BJ (cell line): ENCODE measurements around the gene STEAP2. TPM values are rescaled to one million over a fixed set of nuclear protein-coding genes. Genes with fewer than 3 reads are reported as not detected.

Experiments used
- CTCF ChIA-PET: fragments of 350-600 bp; formaldehyde crosslinking; extraction: SDS; loops from one replicate; lab custom pipeline; 2021; ENCODE audit warnings: antibody characterized with exemption, inconsistent platforms; lab: Yijun Ruan, JAX
- POLR2A ChIA-PET: fragments of 300-600 bp; sonication (Branson Sonifier 250); formaldehyde crosslinking; extraction: SDS; loops from one replicate; lab custom pipeline; 2021; ENCODE audit warnings: antibody characterized with exemption; lab: Charles Lee
- DNase-seq: peaks from one replicate; pipeline ENCODE4 v3.0.0-alpha.2; 2011; ENCODE audit warnings: low read depth
- H3K27me3 ChIP-seq: 2 replicates; pipeline ENCODE4 v1.6.0; 2011; ENCODE audit warnings: low read length; ENCODE audit not compliant: control insufficient read depth, insufficient read depth
- H3K36me3 ChIP-seq: 2 replicates; pipeline ENCODE4 v1.5.1; 2011; ENCODE audit warnings: low read length; ENCODE audit not compliant: control insufficient read depth, insufficient read depth
- H3K4me3 ChIP-seq: 2 replicates; pipeline ENCODE4 v1.5.1; 2011; ENCODE audit warnings: low read depth, mild to moderate bottlenecking, control low read depth, low read length
- CTCF ChIP-seq: IDR thresholded peaks from 2 replicates; pipeline ENCODE4 v1.5.1; 2011; ENCODE audit warnings: low read depth, mild to moderate bottlenecking, control low read depth, inconsistent platforms, low read length, moderate library complexity; ENCODE audit not compliant: insufficient read depth
- polyA plus RNA-seq: library from polyadenylated mRNA; depleted of rRNA; stranded (reverse); fragments of >200 nt; gene quantifications from 2 replicates; pipeline ENCODE4 v1.2.3, GENCODE V29; 2011

STEAP2 gene
- polyA plus RNA-seq, 1 experiment = 2.1 TPM

- CTCF ChIA-PET = interaction anchor here (1.2 to 1.5 kb wide), 2 partner anchors 11 to 14 kb away, joined by 3 to 4 read pairs; no protein-coding TSS in a partner anchor
- no peak for TF ChIP-seq CTCF
- Histone ChIP-seq H3K27me3 (no peaks in the 10 kb centered on the region), H3K4me3 (no peak overlapping the region), H3K36me3 (no peaks in the 10 kb centered on the region)
- DNase-seq = no peak
- POLR2A ChIA-PET = no interaction called here
These were observed 3.6 kb upstream of the STEAP2 start for GRCh38 chr7:90207956-90208355.

GRCh38 chr7:90209776-90210175 lies 1.8 kb upstream of the STEAP2 start:
- ChIA-PET CTCF (no interaction called here), POLR2A (no interaction called here)
- Histone ChIP-seq H3K27me3 (no peaks in the 10 kb centered on the region), H3K36me3 (no peaks in the 10 kb centered on the region), H3K4me3 (no peak overlapping the region)
- DNase-seq = no peak
- no peak for TF ChIP-seq CTCF

GRCh38 chr7:90210475-90210874 lies 1.1 kb upstream of the STEAP2 start:
- TF ChIP-seq CTCF = no peak
- Histone ChIP-seq H3K36me3 (no peaks in the 10 kb centered on the region), H3K4me3 (no peak overlapping the region), H3K27me3 (no peaks in the 10 kb centered on the region)
- ChIA-PET CTCF (interaction anchor here (0.7 to 2.1 kb wide), 2 partner anchors 9 to 14 kb away, joined by 3 to 20 read pairs; no protein-coding TSS in a partner anchor), POLR2A (no interaction called here)
- no peak for DNase-seq

GRCh38 chr7:90210981-90211380 lies 559 bp upstream of the STEAP2 start:
- POLR2A ChIA-PET = interaction anchor here (0.6 kb wide), 1 partner anchor 61 kb away, joined by 3 read pairs; no protein-coding TSS in a partner anchor
- no peak for TF ChIP-seq CTCF
- CTCF ChIA-PET = interaction anchor here (0.6 to 2.3 kb wide), 25 partner anchors 8 to 626 kb away, joined by 3 to 20 read pairs (median 4); partner anchors contain the start of gene STEAP1

GRCh38 chr7:90212149-90212495 lies 582 bp downstream of the STEAP2 start:
- ChIA-PET CTCF (interaction anchor here (0.6 to 2.3 kb wide), 21 partner anchors 8 to 1950 kb away, joined by 3 to 20 read pairs (median 5); partner anchors contain the start of gene STEAP1), POLR2A (interaction anchor here (0.7 kb wide), 1 partner anchor 19 kb away, joined by 15 read pairs; no protein-coding TSS in a partner anchor)
- Histone ChIP-seq H3K27me3 (no peaks in the 10 kb centered on the region), H3K36me3 (no peaks in the 10 kb centered on the region), H3K4me3 (peak overlapping the region; percentile 76)
- TF ChIP-seq CTCF = no peak
- DNase-seq = no peak

More at GRCh38 chr7:90210981-90211380, 559 bp upstream of the STEAP2 start:
- Histone ChIP-seq H3K36me3 (no peaks in the 10 kb centered on the region), H3K4me3 (peak overlapping the region; percentile 76), H3K27me3 (no peaks in the 10 kb centered on the region)
- no peak for DNase-seq
